Stimulated activated CD4-positive, alpha-beta T cell treated with anti-CD3 and anti-CD28 coated beads, Interleukin-4, amount 100 ng/mL, for 4 hours (primary cell): Measurements from ENCODE around the gene SNX32.
A peak's percentile ranks its signal among the peaks of the same experiment; 100 is the strongest.
"Not testable (repeated sequence)": the region's sequence is repeated elsewhere in the genome, so short reads cannot be mapped to it uniquely, and the experiment has no call there.

ENCODE experiments used
- DNase-seq, 2 experiments: peaks; one replicate each; pipeline ENCODE4 v3.0.0-alpha.2; 2020

The SNX32 gene

DNA sequence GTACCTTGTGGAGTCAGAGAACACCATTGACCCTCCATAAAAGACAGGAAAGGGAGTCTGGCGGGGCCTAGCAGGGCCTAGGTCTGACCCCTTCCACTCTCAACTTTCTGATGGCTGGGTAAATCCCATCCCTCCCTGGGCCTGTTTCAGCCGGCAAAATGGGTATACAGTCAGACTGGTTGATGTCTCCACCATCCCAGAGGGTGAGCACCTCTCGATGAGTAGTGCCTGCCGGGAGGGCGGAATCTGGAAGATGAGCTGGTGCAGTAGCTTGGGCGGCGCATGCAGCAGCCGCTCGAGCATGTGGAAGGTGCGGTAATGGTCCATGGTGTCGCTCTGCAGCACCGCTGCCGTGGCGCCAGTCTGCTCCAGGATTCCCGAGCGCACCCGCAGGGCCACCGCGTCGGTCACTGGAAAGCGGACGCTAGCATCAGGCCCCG is 54.0 kb downstream of the SNX32 start:
- no peak for DNase-seq

DNA sequence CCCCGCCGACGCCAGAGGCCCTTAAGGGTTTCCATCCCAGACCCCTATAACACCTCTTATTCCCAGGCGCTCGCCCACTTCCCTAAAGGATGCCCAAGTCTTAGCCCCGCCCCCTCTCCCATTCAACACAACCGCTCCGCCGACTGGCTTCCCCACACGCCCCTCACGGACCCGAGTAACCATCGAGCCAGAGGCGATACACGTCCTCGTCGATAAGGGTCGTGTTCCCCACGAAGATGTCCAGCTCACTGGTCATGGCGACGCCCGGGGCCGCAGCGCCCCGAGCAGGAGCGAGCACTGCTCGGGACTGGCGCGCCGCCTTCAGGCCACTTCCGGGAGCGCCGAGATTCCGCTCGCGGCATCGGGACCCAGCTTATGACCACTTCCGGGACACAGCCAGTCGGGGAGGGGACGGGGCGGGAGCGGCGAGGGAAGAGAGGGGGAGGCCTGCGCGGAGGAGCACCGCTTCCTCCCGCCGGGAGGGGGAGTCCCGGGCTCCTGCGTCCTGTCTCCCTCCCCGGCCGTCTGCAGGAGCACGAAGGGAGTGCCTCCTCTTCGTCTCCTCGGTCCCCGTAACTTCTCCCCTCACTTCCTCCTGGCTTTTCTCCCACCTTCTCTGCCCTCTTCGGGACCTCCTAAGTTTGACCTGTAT is 54.5 kb downstream of the SNX32 start, which contains the start of gene FIBP:
TSS of gene FIBP (minus strand) at position 309 of the 652 bp plus-strand sequence. CDS start at position 256, 53 bp downstream.
- peak; percentile 93 to 95 for DNase-seq

GRCh38 chr11:65890324-65891218 is 56.8 kb downstream of the SNX32 start, which contains the start of gene CCDC85B:
Gene CCDC85B, plus strand, starts transcription at chr11:65890673. Its CDS starts 111 bp downstream, at chr11:65890784.
- peak; percentile 99 for DNase-seq

DNA sequence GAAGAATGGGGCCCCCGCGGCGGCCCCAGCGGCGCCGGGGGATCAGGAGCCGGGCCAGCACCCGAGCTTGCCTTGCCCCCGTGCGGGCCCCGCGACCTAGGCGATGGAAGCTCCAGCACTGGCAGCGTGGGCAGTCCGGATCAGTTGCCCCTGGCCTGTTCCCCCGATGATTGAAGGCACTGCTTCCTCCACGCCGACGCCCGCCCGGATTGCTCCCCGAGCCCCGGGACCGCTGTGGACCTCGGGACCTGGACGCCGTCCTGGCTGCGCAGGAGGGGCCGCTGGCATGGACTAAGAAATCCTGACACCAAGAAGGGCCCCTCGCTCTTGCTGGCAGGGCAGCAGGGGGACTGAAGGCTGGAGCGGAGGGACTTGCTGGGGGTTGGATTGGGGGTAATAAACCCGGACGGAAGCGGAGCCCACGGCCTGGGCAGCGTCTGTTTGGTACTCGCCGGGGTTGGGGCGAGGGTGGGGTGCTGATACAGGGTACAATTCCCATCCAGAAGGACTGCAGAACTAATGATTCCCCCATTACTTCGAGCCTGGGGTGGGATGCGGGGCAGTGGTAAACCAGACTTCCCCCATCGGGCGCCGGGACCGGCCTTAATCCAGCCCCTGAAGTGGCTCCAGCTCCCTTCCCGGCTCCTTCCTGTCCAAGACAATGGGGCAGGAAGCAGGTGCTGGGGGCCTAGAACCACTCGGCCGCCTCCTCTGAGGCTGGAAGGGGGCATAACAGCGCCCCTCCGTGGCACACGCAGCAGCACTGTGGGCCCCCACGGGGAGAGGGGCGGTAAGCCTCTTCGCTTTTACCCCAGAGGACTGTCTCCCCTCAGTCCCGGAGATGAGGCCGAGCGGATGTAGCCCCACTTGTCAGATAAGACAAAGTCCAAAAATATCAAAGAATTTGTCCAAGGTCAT is 57.7 kb downstream of the SNX32 start:
- peak; percentile 45 to 63 for DNase-seq

DNA sequence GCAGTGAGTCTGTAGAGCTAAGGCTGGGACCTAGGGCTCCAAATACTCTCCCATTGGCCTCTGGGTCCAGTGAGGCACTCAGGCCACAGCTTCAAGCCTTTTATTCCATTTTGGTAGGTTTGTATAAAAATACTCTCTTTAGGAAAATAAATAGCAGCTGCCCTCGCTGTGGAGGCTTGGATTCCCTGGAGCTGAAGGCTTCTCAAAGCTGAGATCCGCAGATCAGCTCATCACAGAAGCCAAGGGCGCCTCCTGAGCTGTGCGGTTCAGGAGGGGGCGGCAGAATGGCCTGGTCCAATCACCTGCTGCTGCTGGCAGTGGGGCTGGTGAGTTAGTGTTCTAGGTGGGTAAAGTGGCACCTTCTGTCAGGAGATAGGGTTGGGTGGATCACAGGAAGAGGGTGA is 58.4 kb downstream of the SNX32 start:
- DNase-seq, result not testable (repeated sequence)

- DNase-seq, result no peak
Observed at GRCh38 chr11:65892661-65893317, 59.0 kb downstream of the SNX32 start.

GRCh38 chr11:65894034-65894591 is 60.4 kb downstream of the SNX32 start:
- no peak for DNase-seq

DNA sequence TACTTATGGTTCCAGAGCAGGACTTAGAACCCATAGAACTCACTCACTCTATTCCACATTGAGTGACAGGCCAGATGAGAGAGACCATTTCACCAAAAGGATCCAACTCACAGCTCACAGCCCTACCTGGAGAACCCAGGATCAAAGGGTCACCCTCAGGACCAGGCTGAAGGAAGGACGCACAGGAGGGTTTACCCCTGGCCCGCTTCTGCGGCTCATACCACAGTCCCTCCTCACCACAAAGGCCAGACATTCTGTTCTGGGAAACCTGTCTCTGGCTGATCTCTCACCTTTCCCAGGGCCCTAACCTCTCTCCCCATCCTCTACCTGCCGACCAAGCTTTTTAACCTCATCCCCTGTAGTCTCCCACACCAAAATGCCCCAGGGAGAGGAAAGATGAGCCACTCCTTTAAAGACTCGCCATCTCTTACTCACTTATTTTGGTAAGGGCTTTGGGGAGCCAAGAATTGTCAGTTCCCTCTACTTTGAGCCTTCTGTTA is 61.8 kb downstream of the SNX32 start:
- no peak for DNase-seq

DNA sequence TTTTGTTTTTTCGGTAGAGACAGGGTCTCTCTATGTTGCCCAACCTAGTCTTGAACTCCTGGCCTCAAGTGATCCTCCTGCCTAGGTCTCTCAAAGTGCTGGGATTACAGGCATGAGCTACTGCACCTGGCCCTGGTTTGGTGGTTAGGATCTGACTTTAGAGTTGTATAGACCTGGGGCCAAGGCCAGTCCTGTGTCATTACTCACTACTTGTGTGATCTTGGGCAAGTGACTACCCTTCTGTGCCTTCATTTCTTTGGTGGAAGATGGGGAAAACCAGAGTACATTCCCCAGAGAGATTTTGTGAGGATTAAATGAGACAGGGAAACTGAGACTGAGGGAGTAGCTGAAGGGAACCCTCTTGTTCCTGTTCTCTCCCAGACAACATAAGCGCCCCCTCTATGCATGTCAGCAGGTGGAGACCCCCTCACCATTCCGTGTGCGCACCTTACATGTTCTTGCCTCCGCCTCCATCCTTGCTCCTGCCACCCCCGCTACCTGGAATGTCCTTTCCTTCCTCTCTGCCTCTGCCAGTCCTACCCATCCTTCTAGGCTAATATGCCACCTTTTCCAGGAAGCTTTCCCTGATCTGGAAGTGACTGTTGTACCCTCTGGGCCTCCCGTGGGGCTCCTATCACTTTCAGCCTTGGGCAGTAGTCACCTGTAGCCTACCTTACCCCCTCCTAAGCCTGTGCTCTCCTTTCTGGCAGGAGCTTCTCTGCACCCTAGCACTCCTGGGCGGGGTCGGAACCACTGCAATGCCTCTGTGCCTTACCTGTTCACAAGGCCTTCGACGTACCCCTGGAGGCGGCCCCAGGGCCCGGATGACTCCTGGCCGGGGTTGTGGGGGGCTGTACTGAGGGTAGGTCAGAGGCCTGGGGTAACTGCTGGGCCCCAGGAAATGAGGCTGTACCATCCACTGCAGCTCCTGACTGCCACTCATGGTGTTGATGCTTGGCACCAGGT is 62.6 kb downstream of the SNX32 start:
- DNase-seq, result no peak

- no peak for DNase-seq
Observed at GRCh38 chr11:65897020-65897471, 63.3 kb downstream of the SNX32 start.

DNA sequence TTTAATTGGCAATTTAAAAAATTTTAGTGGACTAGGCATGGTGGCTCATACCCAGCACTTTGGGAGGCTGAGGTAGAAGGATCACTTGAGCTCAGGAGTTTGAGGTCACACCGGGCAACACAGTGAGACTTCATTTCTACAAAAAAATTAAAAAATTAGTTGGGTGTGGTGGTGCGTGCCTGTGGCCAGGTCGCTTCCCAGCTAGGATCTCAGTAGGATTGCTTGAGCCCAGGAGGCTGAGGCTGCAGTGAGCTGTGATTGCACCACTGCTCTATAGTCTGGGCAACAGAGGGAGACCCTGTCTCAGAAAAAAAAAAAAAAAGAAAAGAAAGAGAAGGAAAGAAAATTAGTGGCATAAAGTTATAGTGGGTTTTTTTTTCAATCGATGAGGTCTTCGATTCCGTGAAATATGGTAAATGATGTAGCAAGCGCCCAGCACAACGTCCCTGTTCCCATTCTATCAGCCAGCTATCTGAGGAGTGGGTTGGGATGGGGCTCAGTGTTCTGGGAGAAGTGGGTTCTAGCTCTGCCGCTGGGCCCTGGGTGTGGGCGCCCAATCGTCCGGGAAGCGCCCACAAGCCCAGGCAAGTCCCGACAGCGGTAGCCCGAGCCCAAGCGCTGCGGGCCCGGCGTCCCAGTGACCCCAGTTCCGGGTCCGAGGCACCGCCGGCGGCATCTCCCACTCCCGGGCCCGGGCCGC is 65.0 kb downstream of the SNX32 start:
- no peak for DNase-seq

- peak; percentile 80 to 82 for DNase-seq
Observed at GRCh38 chr11:65899356-65900124, 65.8 kb downstream of the SNX32 start.

DNA sequence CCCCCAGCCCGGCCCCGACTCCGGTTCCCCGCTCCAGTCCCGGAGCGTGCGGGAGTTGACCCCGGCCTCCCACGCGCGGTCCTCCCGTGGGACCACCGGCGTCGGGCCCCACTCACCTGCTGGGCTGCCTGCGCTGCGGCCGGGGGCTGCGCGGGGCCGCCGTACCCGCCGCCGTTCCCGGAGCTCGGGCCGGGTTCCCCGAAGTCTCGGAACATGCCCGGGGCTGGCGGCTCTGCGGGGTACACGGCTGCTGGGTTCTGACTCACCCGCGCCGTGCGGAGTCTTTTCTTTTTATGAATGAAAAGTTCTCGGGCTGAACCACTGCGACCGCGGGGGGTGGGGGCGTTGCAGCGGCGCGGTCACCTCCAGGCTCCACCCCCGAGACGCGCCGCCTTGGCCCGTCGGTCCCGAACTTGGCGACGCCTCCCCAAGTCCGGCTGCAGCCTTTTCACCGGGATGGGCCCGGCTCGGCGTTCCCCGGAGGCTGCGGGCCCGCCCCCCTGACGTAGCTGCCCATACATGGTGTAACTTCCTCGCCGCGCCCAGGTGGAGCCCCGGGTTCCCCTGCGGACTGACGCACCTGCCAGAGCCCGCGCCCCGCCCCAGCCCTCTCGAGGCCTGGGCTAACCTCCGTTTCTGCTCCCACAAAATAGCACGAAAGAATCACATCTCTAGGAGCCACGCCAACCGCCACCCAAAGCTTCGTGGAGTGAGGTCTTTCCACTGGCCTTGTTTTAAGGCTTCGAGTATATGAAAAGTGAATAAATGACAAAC is 66.5 kb downstream of the SNX32 start, which contains the start of gene FOSL1:
TSS of gene FOSL1 (minus strand) at position 264 of the 774 bp plus-strand sequence. CDS start at position 215, 49 bp downstream.
- DNase-seq, result peak; percentile 94 to 97

- DNase-seq, result no peak
Observed at GRCh38 chr11:65900899-65901180, 67.1 kb downstream of the SNX32 start.

DNA sequence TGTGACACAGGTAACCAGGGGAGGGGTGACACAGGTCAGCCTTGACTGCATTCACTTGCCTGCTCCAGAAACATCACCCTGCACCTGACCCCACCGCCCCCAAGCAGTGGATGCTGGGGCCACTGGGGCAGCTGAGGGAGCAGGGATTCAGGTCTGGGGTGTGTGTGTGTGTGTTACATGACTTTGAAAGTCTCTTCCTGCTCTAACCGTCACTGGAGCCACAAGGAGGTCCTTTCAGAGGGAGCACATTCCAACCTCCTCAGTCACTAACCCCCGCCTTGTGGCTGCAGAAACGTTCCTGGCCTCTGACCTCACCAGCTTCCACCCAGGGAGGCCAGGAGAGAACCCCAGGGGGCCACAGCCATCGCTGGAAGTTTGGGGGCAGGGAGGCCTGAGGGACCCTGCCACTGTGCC is 69.3 kb downstream of the SNX32 start:
- no peak for DNase-seq
